DND-41 (cell line): ENCODE results near the gene DENND2D.

ENCODE experiments used
- EZH2 ChIP-seq: IDR thresholded peaks from 3 replicates; pipeline ENCODE4 v1.6.1; 2012; ENCODE audit warnings: borderline replicate concordance, low read depth, mild to moderate bottlenecking, moderate library complexity, low read length, inconsistent platforms; ENCODE audit not compliant: severe bottlenecking
- TF ChIP-seq, protein P1 (sequence below): IDR thresholded peaks from 2 replicates; pipeline ENCODE4 v1.5.1; 2012; ENCODE audit warnings: borderline replicate concordance, low read length, moderate library complexity, mild to moderate bottlenecking; ENCODE audit not compliant: poor library complexity, severe bottlenecking; ENCODE audit errors: extremely low read depth

DNA sequence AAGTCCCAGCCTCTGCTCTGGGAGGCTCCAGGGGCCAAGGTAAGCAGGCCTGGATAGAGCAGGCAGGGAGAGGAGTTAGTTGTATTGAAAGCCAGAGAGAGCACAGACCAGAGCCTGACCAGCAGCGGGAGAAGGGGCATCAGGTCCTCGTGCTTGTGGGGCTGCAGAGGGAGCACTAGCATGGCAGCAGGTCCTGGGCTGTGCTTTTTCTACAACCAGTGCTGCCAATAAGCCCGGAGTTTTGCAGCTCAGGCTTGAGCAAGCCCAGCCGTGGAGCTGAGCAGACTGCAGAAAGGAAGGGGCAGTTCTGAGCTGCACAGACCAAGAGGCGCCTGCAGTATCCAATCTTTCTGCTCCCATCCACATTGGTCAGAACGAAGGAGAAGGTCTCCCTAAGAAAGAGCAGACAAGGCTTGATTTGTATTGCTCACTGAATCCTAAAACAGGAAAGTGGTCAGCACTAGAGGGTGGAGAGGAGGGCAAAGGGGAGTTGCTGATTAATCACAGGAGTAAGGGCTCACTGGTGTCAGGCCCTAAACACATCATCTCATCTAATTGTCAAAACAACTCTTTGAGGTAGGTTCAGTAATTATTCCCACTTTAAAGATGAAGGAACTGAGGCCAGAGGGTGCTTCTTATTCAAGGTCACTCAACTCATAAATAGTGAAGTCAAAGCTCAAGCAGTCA, 2.7 kb downstream of the DENND2D start:
- TF ChIP-seq, protein P1, sequence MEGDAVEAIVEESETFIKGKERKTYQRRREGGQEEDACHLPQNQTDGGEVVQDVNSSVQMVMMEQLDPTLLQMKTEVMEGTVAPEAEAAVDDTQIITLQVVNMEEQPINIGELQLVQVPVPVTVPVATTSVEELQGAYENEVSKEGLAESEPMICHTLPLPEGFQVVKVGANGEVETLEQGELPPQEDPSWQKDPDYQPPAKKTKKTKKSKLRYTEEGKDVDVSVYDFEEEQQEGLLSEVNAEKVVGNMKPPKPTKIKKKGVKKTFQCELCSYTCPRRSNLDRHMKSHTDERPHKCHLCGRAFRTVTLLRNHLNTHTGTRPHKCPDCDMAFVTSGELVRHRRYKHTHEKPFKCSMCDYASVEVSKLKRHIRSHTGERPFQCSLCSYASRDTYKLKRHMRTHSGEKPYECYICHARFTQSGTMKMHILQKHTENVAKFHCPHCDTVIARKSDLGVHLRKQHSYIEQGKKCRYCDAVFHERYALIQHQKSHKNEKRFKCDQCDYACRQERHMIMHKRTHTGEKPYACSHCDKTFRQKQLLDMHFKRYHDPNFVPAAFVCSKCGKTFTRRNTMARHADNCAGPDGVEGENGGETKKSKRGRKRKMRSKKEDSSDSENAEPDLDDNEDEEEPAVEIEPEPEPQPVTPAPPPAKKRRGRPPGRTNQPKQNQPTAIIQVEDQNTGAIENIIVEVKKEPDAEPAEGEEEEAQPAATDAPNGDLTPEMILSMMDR = peak; percentile 80
- no peak for TF ChIP-seq EZH2
